HepG2 (cell line): Measurements from ENCODE around the gene RUFY2. TPM values are rescaled to one million over a fixed set of nuclear protein-coding genes. Genes with fewer than 3 reads are reported as not detected.
A peak's percentile ranks its signal among the peaks of the same experiment; 100 is the strongest.

ENCODE experiments used
- CBX5 ChIP-seq: sonication (generic); formaldehyde crosslinking; IDR thresholded peaks from 2 replicates; pipeline ENCODE4 v1.4.0; 2020; ENCODE audit warnings: missing genetic modification reagents, borderline replicate concordance
- FOSL2 ChIP-seq: sonication (generic); formaldehyde crosslinking; IDR thresholded peaks from 2 replicates; pipeline ENCODE4 v1.4.0; 2020; ENCODE audit warnings: missing genetic modification reagents
- HMG20A ChIP-seq: IDR thresholded peaks from 2 replicates; pipeline ENCODE4 v1.6.1; 2016; ENCODE audit warnings: borderline replicate concordance
- HNRNPL ChIP-seq: fragments of 200-400 bp; formaldehyde crosslinking; IDR thresholded peaks from 2 replicates; pipeline ENCODE4 v1.6.1; 2017; ENCODE audit warnings: mild to moderate bottlenecking, low read depth, low read length
- IRF2 ChIP-seq: IDR thresholded peaks from 2 replicates; pipeline ENCODE4 v1.6.1; 2018; ENCODE audit warnings: missing genetic modification reagents, missing compliant biosample characterization
- ISX ChIP-seq: sonication (generic); formaldehyde crosslinking; conservative IDR thresholded peaks from 2 replicates; pipeline ENCODE4 v1.5.0; 2020; ENCODE audit warnings: missing genetic modification reagents
- KLF6 ChIP-seq: IDR thresholded peaks from 2 replicates; pipeline ENCODE4 v1.8.0; 2016; ENCODE audit warnings: missing biosample characterization, missing genetic modification reagents
- MED8 ChIP-seq: sonication (generic); formaldehyde crosslinking; IDR thresholded peaks from 2 replicates; pipeline ENCODE4 v1.8.1; 2023; ENCODE audit warnings: mild to moderate bottlenecking, missing genetic modification reagents; ENCODE audit not compliant: insufficient replicate concordance
- PAWR ChIP-seq: sonication (generic); formaldehyde crosslinking; IDR thresholded peaks from 2 replicates; pipeline ENCODE4 v1.4.0; 2020; ENCODE audit warnings: missing genetic modification reagents, mild to moderate bottlenecking, borderline replicate concordance
- SIX4 ChIP-seq: sonication (generic); formaldehyde crosslinking; IDR thresholded peaks from 2 replicates; pipeline ENCODE4 v1.4.0; 2020; ENCODE audit warnings: missing genetic modification reagents
- SMAD3 ChIP-seq: sonication (generic); formaldehyde crosslinking; IDR thresholded peaks from 2 replicates; pipeline ENCODE4 v1.4.0; 2020; ENCODE audit warnings: missing genetic modification reagents
- SSRP1 ChIP-seq: IDR thresholded peaks from 2 replicates; pipeline ENCODE4 v1.6.1; 2016; ENCODE audit warnings: control low read depth
- TEF ChIP-seq: sonication (generic); formaldehyde crosslinking; IDR thresholded peaks from 2 replicates; pipeline ENCODE4 v1.5.0; 2020; ENCODE audit warnings: missing genetic modification reagents
- U2AF2 ChIP-seq: fragments of 200-400 bp; formaldehyde crosslinking; IDR thresholded peaks from 2 replicates; pipeline ENCODE4 v1.6.1; 2017; ENCODE audit warnings: low read depth, mild to moderate bottlenecking, low read length
- ZBTB49 ChIP-seq: sonication (generic); formaldehyde crosslinking; IDR thresholded peaks from 2 replicates; pipeline ENCODE4 v1.4.0; 2020; ENCODE audit warnings: missing genetic modification reagents, borderline replicate concordance
- ZNF121 ChIP-seq: sonication (generic); formaldehyde crosslinking; IDR thresholded peaks from 2 replicates; pipeline ENCODE4 v1.5.0; 2020; ENCODE audit warnings: mild to moderate bottlenecking, missing genetic modification reagents
- ZNF747 ChIP-seq: sonication (generic); formaldehyde crosslinking; IDR thresholded peaks from 2 replicates; pipeline ENCODE4 v1.8.1; 2023; ENCODE audit warnings: missing genetic modification reagents, mild to moderate bottlenecking, borderline replicate concordance
- ZNF761 ChIP-seq: sonication (generic); formaldehyde crosslinking; conservative IDR thresholded peaks from 2 replicates; pipeline ENCODE4 v1.4.0; 2020; ENCODE audit warnings: mild to moderate bottlenecking, missing genetic modification reagents
- ZNF772 ChIP-seq: sonication (generic); formaldehyde crosslinking; IDR thresholded peaks from 2 replicates; pipeline ENCODE4 v1.5.0; 2020; ENCODE audit warnings: mild to moderate bottlenecking, missing genetic modification reagents
- ZNF781 ChIP-seq: sonication (generic); formaldehyde crosslinking; IDR thresholded peaks from 2 replicates; pipeline ENCODE4 v1.5.1; 2020; ENCODE audit warnings: borderline replicate concordance, mild to moderate bottlenecking, missing genetic modification reagents; ENCODE audit errors: not compliant biosample characterization
- ZNF788 ChIP-seq: sonication (generic); formaldehyde crosslinking; IDR thresholded peaks from 2 replicates; pipeline ENCODE4 v1.5.0; 2020; ENCODE audit warnings: mild to moderate bottlenecking, missing genetic modification reagents, borderline replicate concordance
- ZNF792 ChIP-seq: IDR thresholded peaks from 2 replicates; pipeline ENCODE4 v1.6.1; 2016
- ZSCAN20 ChIP-seq: sonication (generic); formaldehyde crosslinking; IDR thresholded peaks from 2 replicates; pipeline ENCODE4 v1.4.0; 2020; ENCODE audit warnings: missing genetic modification reagents, mild to moderate bottlenecking, borderline replicate concordance
- ZSCAN25 ChIP-seq: sonication (generic); formaldehyde crosslinking; IDR thresholded peaks from 2 replicates; pipeline ENCODE4 v1.8.0; 2022; ENCODE audit warnings: mild to moderate bottlenecking, missing genetic modification reagents
- polyA plus RNA-seq, 8 experiments: library from polyadenylated mRNA; depleted of rRNA in 3 of 8; stranded (reverse) in 7 of 8; unstranded in 1 of 8; fragments of >200 nt; fragmentation: Illumina TruSeq in 4 of 8; extraction: Trizol in 4 of 8; gene quantifications; 2 replicates each; pipeline versions ENCODE4 v1.2.1 to v1.2.3, GENCODE V29; 2011 to 2016; ENCODE audit warnings: low read depth in 4 of 8, missing spikeins in 1 of 8, mixed read lengths in 1 of 8; ENCODE audit not compliant: insufficient read depth in 1 of 8
- total RNA-seq, 5 experiments: library from RNA; depleted of rRNA; stranded (reverse); fragments of >200 nt; fragmentation: Illumina TruSeq; extraction: Trizol; gene quantifications; 2 replicates each; pipeline ENCODE4 v1.2.3, GENCODE V29; 2016; ENCODE audit warnings: low read depth in 1 of 5
- TF ChIP-seq, protein P1 (sequence below): sonication (generic); formaldehyde crosslinking; IDR thresholded peaks from 2 replicates; pipeline ENCODE4 v1.5.0; 2020; ENCODE audit warnings: missing genetic modification reagents
- TF ChIP-seq, protein P2 (sequence below): sonication (generic); formaldehyde crosslinking; IDR thresholded peaks from 2 replicates; pipeline ENCODE4 v1.5.0; 2020; ENCODE audit warnings: missing genetic modification reagents

Gene RUFY2
- total and polyA plus RNA-seq, 2 of the 13 experiments (the other 11 are each of a cell fraction or from before 2014, with no cell fraction given), result 10.1 to 16.1 TPM

- TF ChIP-seq ZBTB49 (CRISPR knock-in tag) (no peak), ZNF788 (peak; percentile 95), ZNF792 (CRISPR knock-in tag) (peak; percentile 95), IRF2 (CRISPR knock-in tag) (peak; percentile 71; the same call in 1 of the 2 replicates), ZNF747 (CRISPR knock-in tag) (peak; percentile 95), ZSCAN25 (CRISPR knock-in tag) (no peak; the same call in 1 of the 2 replicates), ISX (CRISPR knock-in tag) (no peak), PAWR (CRISPR knock-in tag) (no peak), MED8 (CRISPR knock-in tag) (peak; percentile 98), ZNF121 (no peak), ZNF772 (CRISPR knock-in tag) (peak; percentile 98), HMG20A (CRISPR knock-in tag) (no peak), TEF (peak; percentile 62; the same call in 1 of the 2 replicates), SIX4 (peak; percentile 49), ZSCAN20 (peak; percentile 40; the same call in 1 of the 2 replicates), ZNF781 (CRISPR knock-in tag) (peak; percentile 82), CBX5 (CRISPR knock-in tag) (peak; percentile 87; the same call in 1 of the 2 replicates), KLF6 (CRISPR knock-in tag) (peak; percentile 95), U2AF2 (no peak; the same call in 1 of the 2 replicates), FOSL2 (CRISPR knock-in tag) (peak; percentile 55), ZNF761 (CRISPR knock-in tag) (peak; percentile 73; the same call in 1 of the 2 replicates), SMAD3 (CRISPR knock-in tag) (peak; percentile 93; the same call in 1 of the 2 replicates), SSRP1 (0 out of 2 replicates have a peak, but pooled peaks have one; percentile 31), HNRNPL (peak; percentile 71; the same call in 1 of the 2 replicates)
- TF ChIP-seq, protein P1, sequence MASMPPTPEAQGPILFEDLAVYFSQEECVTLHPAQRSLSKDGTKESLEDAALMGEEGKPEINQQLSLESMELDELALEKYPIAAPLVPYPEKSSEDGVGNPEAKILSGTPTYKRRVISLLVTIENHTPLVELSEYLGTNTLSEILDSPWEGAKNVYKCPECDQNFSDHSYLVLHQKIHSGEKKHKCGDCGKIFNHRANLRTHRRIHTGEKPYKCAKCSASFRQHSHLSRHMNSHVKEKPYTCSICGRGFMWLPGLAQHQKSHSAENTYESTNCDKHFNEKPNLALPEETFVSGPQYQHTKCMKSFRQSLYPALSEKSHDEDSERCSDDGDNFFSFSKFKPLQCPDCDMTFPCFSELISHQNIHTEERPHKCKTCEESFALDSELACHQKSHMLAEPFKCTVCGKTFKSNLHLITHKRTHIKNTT (CRISPR knock-in tag), result no peak
- TF ChIP-seq, protein P2, sequence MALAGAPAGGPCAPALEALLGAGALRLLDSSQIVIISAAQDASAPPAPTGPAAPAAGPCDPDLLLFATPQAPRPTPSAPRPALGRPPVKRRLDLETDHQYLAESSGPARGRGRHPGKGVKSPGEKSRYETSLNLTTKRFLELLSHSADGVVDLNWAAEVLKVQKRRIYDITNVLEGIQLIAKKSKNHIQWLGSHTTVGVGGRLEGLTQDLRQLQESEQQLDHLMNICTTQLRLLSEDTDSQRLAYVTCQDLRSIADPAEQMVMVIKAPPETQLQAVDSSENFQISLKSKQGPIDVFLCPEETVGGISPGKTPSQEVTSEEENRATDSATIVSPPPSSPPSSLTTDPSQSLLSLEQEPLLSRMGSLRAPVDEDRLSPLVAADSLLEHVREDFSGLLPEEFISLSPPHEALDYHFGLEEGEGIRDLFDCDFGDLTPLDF (CRISPR knock-in tag), result peak; percentile 88
Measured at GRCh38 chr10:68331455-68332258, 75.4 kb downstream of the RUFY2 start, which contains the start of gene HNRNPH3 (continued).
